Endothelial cell of umbilical vein (primary cell): Measurements from ENCODE around the gene CORO2B. TPM values are rescaled to one million over a fixed set of nuclear protein-coding genes. Genes with fewer than 3 reads are reported as not detected.

Source experiments
- BruUV-seq: library from RNA; stranded (reverse); fragments of 400-500 nt; replicated peaks from 2 replicates; lab custom pipeline; 2021; lab: Mats Ljungman, UMichigan
- CTCF ChIA-PET: fragments of 300-600, 350-600 bp; sonication (Branson Sonifier 250); formaldehyde crosslinking; loops from one replicate; lab custom pipeline; 2021; ENCODE audit warnings: antibody characterized with exemption, inconsistent platforms; lab: Charles Lee
- POLR2A ChIA-PET: fragments of 300-600, 350-600 bp; sonication (Branson Sonifier 250); formaldehyde crosslinking; loops from one replicate; lab custom pipeline; 2021; ENCODE audit warnings: antibody characterized with exemption, inconsistent platforms; lab: Charles Lee
- DNase-seq: peaks from one replicate; pipeline ENCODE4 v3.0.0-alpha.2; 2011; ENCODE audit warnings: low read depth, low spot score
- FAIRE-seq: peaks from 2 replicates; lab custom pipeline; 2011; peaks lifted over from hg19 to GRCh38; lab: Jason Lieb, UNC
- H2AFZ ChIP-seq: 2 replicates; pipeline ENCODE4 v1.6.0; 2012; ENCODE audit warnings: low read depth, low read length, control low read depth, inconsistent platforms
- H3K27ac ChIP-seq: 2 replicates; pipeline ENCODE4 v1.5.1; 2011; ENCODE audit warnings: low read depth, mild to moderate bottlenecking, control low read depth, low read length, moderate library complexity; ENCODE audit not compliant: insufficient read depth
- H3K27me3 ChIP-seq, 2 experiments: 2 replicates each; pipeline versions ENCODE4 v1.6.0 to v1.6.1; 2011; ENCODE audit warnings: low read length in 2 of 2, mixed read lengths in 1 of 2; ENCODE audit not compliant: control insufficient read depth in 2 of 2, insufficient read depth in 2 of 2
- H3K36me3 ChIP-seq, 2 experiments: 2 replicates in 1 of 2; 3 replicates in 1 of 2; pipeline ENCODE4 v1.5.1; 2011; ENCODE audit warnings: low read length in 2 of 2, mild to moderate bottlenecking in 1 of 2, moderate library complexity in 1 of 2; ENCODE audit not compliant: control insufficient read depth in 2 of 2, insufficient read depth in 2 of 2; ENCODE audit errors: extremely low read depth in 1 of 2
- H3K4me1 ChIP-seq: 3 replicates; pipeline ENCODE4 v1.5.1; 2011; ENCODE audit warnings: mild to moderate bottlenecking, low read length; ENCODE audit not compliant: control insufficient read depth, insufficient read depth; ENCODE audit errors: extremely low read depth
- H3K4me2 ChIP-seq: 2 replicates; pipeline ENCODE4 v1.6.1; 2011; ENCODE audit warnings: low read length, control low read depth, mixed read lengths; ENCODE audit not compliant: insufficient read depth
- H3K4me3 ChIP-seq, 3 experiments: fragments of 200-600 bp in 1 of 3; sonication (generic), shearing (Covaris generic) in 1 of 3; replicated peaks in 1 of 3; 2 replicates each; pipeline ENCODE4 v1.5.1; 2011 to 2016; ENCODE audit warnings: control low read depth in 3 of 3, low read length in 3 of 3, mild to moderate bottlenecking in 2 of 3, inconsistent platforms in 1 of 3, low read depth in 1 of 3, moderate library complexity in 1 of 3; ENCODE audit not compliant: insufficient read depth in 1 of 3
- H3K79me2 ChIP-seq: 2 replicates; pipeline ENCODE4 v1.6.0; 2012; ENCODE audit warnings: low read length, inconsistent platforms; ENCODE audit not compliant: control insufficient read depth, insufficient read depth
- H3K9ac ChIP-seq: replicated peaks from 2 replicates; pipeline ENCODE3; 2011; ENCODE audit warnings: low read length, control low read depth; ENCODE audit not compliant: insufficient read depth; ENCODE audit errors: extremely low read depth
- H3K9me1 ChIP-seq: replicated peaks from 3 replicates; pipeline ENCODE4 v1.6.0; 2011; ENCODE audit warnings: mild to moderate bottlenecking, low read length; ENCODE audit not compliant: control insufficient read depth, insufficient read depth; ENCODE audit errors: extremely low read depth
- H3K9me3 ChIP-seq: replicated peaks from 2 replicates; pipeline ENCODE4 v1.5.1; 2012; ENCODE audit warnings: low read length, inconsistent platforms; ENCODE audit not compliant: control insufficient read depth, insufficient read depth
- H4K20me1 ChIP-seq: replicated peaks from 2 replicates; pipeline ENCODE3; 2011; ENCODE audit warnings: mild to moderate bottlenecking, low read length; ENCODE audit not compliant: control insufficient read depth, insufficient read depth; ENCODE audit errors: extremely low read depth
- EZH2 ChIP-seq: IDR thresholded peaks from 2 replicates; pipeline ENCODE4 v1.6.1; 2012; ENCODE audit warnings: borderline replicate concordance, low read depth, mild to moderate bottlenecking, moderate library complexity, low read length, inconsistent platforms; ENCODE audit not compliant: severe bottlenecking
- FOS ChIP-seq: IDR thresholded peaks from 2 replicates; pipeline ENCODE4 v1.6.1; 2011; ENCODE audit warnings: mild to moderate bottlenecking, low read length, moderate library complexity, borderline replicate concordance; ENCODE audit not compliant: insufficient read depth
- GATA2 ChIP-seq: IDR thresholded peaks from 2 replicates; pipeline ENCODE4 v1.7.0; 2011; ENCODE audit warnings: low read depth, mild to moderate bottlenecking, moderate library complexity, mixed read lengths, low read length; ENCODE audit not compliant: insufficient read length, insufficient read depth
- JUN ChIP-seq: IDR thresholded peaks from 2 replicates; pipeline ENCODE4 v1.6.1; 2011; ENCODE audit warnings: borderline replicate concordance, low read depth; ENCODE audit not compliant: insufficient read length, insufficient read depth
- MAX ChIP-seq: IDR thresholded peaks from 2 replicates; pipeline ENCODE4 v1.6.1; 2011; ENCODE audit not compliant: insufficient read depth, insufficient read length
- MYC ChIP-seq: IDR thresholded peaks from one replicate; pipeline ENCODE4 v1.6.1; 2011; ENCODE audit warnings: mild to moderate bottlenecking, low read depth, low read length
- POLR2A ChIP-seq: IDR thresholded peaks from 2 replicates; pipeline ENCODE4 v1.6.1; 2012; ENCODE audit warnings: low read depth, mild to moderate bottlenecking, control low read depth, low read length
- POLR2AphosphoS5 ChIP-seq: IDR thresholded peaks from 2 replicates; pipeline ENCODE4 v1.6.1; 2012; ENCODE audit warnings: low read depth, mild to moderate bottlenecking, control low read depth, low read length, moderate library complexity; ENCODE audit not compliant: insufficient read depth
- dilution Hi-C: fragments of 300-500 bp; cut with MboI; formaldehyde crosslinking; loops from one replicate; pipeline ENCODE4 v1.15.0; 2019; ENCODE audit warnings: low sequenced_read_pairs; ENCODE audit not compliant: extremely low pct_ligation_motif_present
- intact Hi-C: fragments of 100-400 bp; cut with micrococcal nuclease; formaldehyde crosslinking; loops from one replicate; pipeline ENCODE4 v1.10.0; 2022
- polyA plus RNA-seq, 4 experiments: library from polyadenylated mRNA; depleted of rRNA in 3 of 4; stranded (reverse) in 3 of 4; unstranded in 1 of 4; fragments of >200 nt; gene quantifications; 2 replicates each; pipeline versions ENCODE4 v1.2.1 to v1.2.3, GENCODE V29; 2011 to 2012; ENCODE audit warnings: missing spikeins in 1 of 4
- total RNA-seq: library from RNA; stranded (reverse); gene quantifications from 2 replicates; pipeline ENCODE4 v1.2.3, GENCODE V29; 2021
- TF ChIP-seq, protein P1 (sequence below), 2 donors: IDR thresholded peaks; 1 replicate in 1 of 2; 2 replicates in 1 of 2; pipeline ENCODE4 v1.5.1; 2011; ENCODE audit warnings: low read length in 2 of 2, mild to moderate bottlenecking in 2 of 2, moderate library complexity in 2 of 2, control low read depth in 1 of 2, inconsistent platforms in 1 of 2, low read depth in 1 of 2; ENCODE audit not compliant: insufficient read depth in 1 of 2; ENCODE audit errors: extremely low read depth in 1 of 2

CORO2B gene
- total and polyA plus RNA-seq, 2 donors (not counting 3 experiments of a cell fraction or from before 2014, with no cell fraction given), result 2.4 to 3.7 TPM

- Histone ChIP-seq H3K4me1 (peaks cover 11% of the 10 kb centered on the region), H3K27ac (no peak overlapping the region), H3K27me3 (peaks cover 4 to 7% of the 10 kb centered on the region in 2 experiments), H3K9ac (no peak overlapping the region), H2AFZ (no peak overlapping the region), H3K79me2 (no peaks in the 10 kb centered on the region), H3K9me3 (no peaks in the 10 kb centered on the region), H3K4me3 (no peak overlapping the region), H4K20me1 (no peaks in the 10 kb centered on the region), H3K36me3 (no peaks in the 10 kb centered on the region), H3K9me1 (no peaks in the 10 kb centered on the region), H3K4me2 (no peak overlapping the region)
- dilution Hi-C loops, result no loop called here
- FAIRE-seq (no peak), DNase-seq (no peak)
- BruUV-seq, result no TSS peak
- intact Hi-C loops, result no loop called here
- TF ChIP-seq POLR2AphosphoS5 (no peak), EZH2 (no peak), GATA2 (no peak), MAX (no peak), POLR2A (no peak), FOS (no peak), MYC (no peak), JUN (no peak)
- TF ChIP-seq, protein P1, sequence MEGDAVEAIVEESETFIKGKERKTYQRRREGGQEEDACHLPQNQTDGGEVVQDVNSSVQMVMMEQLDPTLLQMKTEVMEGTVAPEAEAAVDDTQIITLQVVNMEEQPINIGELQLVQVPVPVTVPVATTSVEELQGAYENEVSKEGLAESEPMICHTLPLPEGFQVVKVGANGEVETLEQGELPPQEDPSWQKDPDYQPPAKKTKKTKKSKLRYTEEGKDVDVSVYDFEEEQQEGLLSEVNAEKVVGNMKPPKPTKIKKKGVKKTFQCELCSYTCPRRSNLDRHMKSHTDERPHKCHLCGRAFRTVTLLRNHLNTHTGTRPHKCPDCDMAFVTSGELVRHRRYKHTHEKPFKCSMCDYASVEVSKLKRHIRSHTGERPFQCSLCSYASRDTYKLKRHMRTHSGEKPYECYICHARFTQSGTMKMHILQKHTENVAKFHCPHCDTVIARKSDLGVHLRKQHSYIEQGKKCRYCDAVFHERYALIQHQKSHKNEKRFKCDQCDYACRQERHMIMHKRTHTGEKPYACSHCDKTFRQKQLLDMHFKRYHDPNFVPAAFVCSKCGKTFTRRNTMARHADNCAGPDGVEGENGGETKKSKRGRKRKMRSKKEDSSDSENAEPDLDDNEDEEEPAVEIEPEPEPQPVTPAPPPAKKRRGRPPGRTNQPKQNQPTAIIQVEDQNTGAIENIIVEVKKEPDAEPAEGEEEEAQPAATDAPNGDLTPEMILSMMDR (IDR thresholded peaks at IDR 0.05; ENCODE audit: extremely low read depth in 1 of 2, insufficient read depth in 1 of 2, low read depth in 1 of 2, low read length in 2 of 2), result no peak
- POLR2A ChIA-PET, result no interaction called here
- CTCF ChIA-PET, result interaction anchor here (0.7 to 18.5 kb wide), 7 partner anchors 16 to 368 kb away, joined by 5 to 728 read pairs (median 27); no protein-coding TSS in a partner anchor
Measured at GRCh38 chr15:68555679-68556037, 23.1 kb upstream of the CORO2B start.
